CD4-positive, alpha-beta T cell (primary cell): ENCODE results near the gene SLC44A5. TPM values are rescaled to one million over a fixed set of nuclear protein-coding genes. Genes with fewer than 3 reads are reported as not detected.
"Not testable (repeated sequence)": the region's sequence is repeated elsewhere in the genome, so short reads cannot be mapped to it uniquely, and the experiment has no call there.

Experiments used
- ATAC-seq: fragments of 200-7000 bp; cut with Tn5 transposase; one replicate; pipeline ENCODE4 v1.10.0; 2022; ENCODE audit warnings: mild to moderate bottlenecking; ENCODE audit not compliant: poor library complexity
- CTCF ChIA-PET: fragments of 350-600 bp; sonication (Branson Sonifier 250); formaldehyde crosslinking; loops from one replicate; lab custom pipeline; 2021; ENCODE audit warnings: antibody characterized with exemption, inconsistent platforms; lab: Charles Lee
- POLR2A ChIA-PET: fragments of 350-600 bp; sonication (Branson Sonifier 250); formaldehyde crosslinking; loops from one replicate; lab custom pipeline; 2021; ENCODE audit warnings: antibody characterized with exemption, inconsistent platforms; lab: Charles Lee
- DNase-seq, 14 experiments: peaks; one replicate each; pipeline ENCODE4 v3.0.0-alpha.2; 2013 to 2020; ENCODE audit warnings: mixed read lengths in 2 of 14
- H3K27ac ChIP-seq, 2 donors: one replicate each; pipeline versions ENCODE4 v1.5.1 to v1.7.0; 2013; ENCODE audit warnings: low read length in 2 of 2, low read depth in 1 of 2, mild to moderate bottlenecking in 1 of 2
- H3K27me3 ChIP-seq, 2 experiments: 1 replicate in 1 of 2; 2 replicates in 1 of 2; pipeline versions ENCODE4 v1.6.1 to v1.7.0; 2013; ENCODE audit warnings: low read length in 2 of 2, control low read depth in 1 of 2, mild to moderate bottlenecking in 1 of 2, moderate library complexity in 1 of 2; ENCODE audit not compliant: insufficient read depth in 2 of 2, control insufficient read depth in 1 of 2
- H3K36me3 ChIP-seq: one replicate; pipeline ENCODE4 v1.6.1; 2013; ENCODE audit warnings: low read length, control low read depth; ENCODE audit not compliant: insufficient read depth
- H3K4me1 ChIP-seq: one replicate; pipeline ENCODE4 v1.6.1; 2013; ENCODE audit warnings: low read length, control low read depth; ENCODE audit not compliant: insufficient read depth
- H3K4me3 ChIP-seq: one replicate; pipeline ENCODE4 v1.5.1; 2013; ENCODE audit warnings: mild to moderate bottlenecking, low read length, moderate library complexity
- H3K9me3 ChIP-seq, 2 experiments: 1 replicate in 1 of 2; 2 replicates in 1 of 2; pipeline versions ENCODE4 v1.6.1 to v1.7.0; 2013; ENCODE audit warnings: low read length in 2 of 2, mild to moderate bottlenecking in 2 of 2, control low read depth in 1 of 2, moderate library complexity in 1 of 2; ENCODE audit not compliant: control insufficient read depth in 1 of 2, insufficient read depth in 1 of 2
- H3K27ac Mint-ChIP-seq: one replicate; pipeline ENCODE4 v1.8.0; 2020; ENCODE audit warnings: mixed read lengths
- H3K27me3 Mint-ChIP-seq: one replicate; pipeline ENCODE4 v1.8.0; 2021; ENCODE audit warnings: mixed read lengths
- H3K36me3 Mint-ChIP-seq: one replicate; pipeline ENCODE4 v1.8.0; 2021; ENCODE audit warnings: low read depth, mixed read lengths
- H3K4me1 Mint-ChIP-seq: one replicate; pipeline ENCODE4 v1.8.0; 2021; ENCODE audit warnings: low read depth, mixed read lengths
- H3K4me3 Mint-ChIP-seq: one replicate; pipeline ENCODE4 v1.8.0; 2020; ENCODE audit warnings: mild to moderate bottlenecking, mixed read lengths
- H3K9me3 Mint-ChIP-seq: one replicate; pipeline ENCODE4 v1.8.0; 2020; ENCODE audit warnings: mixed read lengths
- intact Hi-C, 2 experiments: fragments of 100-400 bp; cut with DNase I in 1 of 2; cut with micrococcal nuclease in 1 of 2; formaldehyde crosslinking; loops; one replicate each; pipeline versions ENCODE4 v1.15.1 to v1.9.0; 2023 to 2025; cut with DNase I, micrococcal nuclease
- total RNA-seq, 174 experiments: library from RNA in 2 of 174; stranded (reverse) in 2 of 174; gene quantifications; one replicate each; pipeline ENCODE4 v1.2.3 and lab custom pipeline; 2021 to 2026
- TF ChIP-seq, protein P1 (sequence below): fragments of 200-600 bp; IDR thresholded peaks from one replicate; pipeline ENCODE4 v1.8.0; 2022; ENCODE audit warnings: antibody characterized with exemption, mild to moderate bottlenecking

The SLC44A5 gene
- total RNA-seq, 2 experiments from 2014 or later, result not detected

DNA sequence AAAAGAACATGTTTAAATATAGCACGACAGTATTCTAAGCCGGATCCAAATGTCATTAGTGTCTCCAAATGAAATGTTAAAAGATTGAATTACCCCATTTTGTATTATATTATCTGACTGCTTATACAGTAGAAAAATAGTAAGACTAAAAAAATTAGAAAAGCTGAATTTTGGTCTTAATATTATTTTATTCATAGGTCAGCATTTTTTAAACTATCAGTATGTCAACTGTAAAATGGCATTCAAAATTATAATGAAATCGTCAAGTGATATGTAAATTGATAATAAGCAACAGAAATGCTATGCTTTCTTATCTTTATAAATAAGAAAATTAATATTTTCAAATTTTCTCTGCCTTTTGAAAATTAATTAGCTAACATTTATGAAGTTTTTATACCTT lies 16.6 kb downstream of the SLC44A5 start:
- ATAC-seq, result no peak
- Mint-ChIP-seq H3K4me1 (no peaks in the 10 kb centered on the region), H3K27me3 (peaks cover 21% of the 10 kb centered on the region), H3K36me3 (no peaks in the 10 kb centered on the region), H3K27ac (no peak overlapping the region), H3K4me3 (no peak overlapping the region), H3K9me3 (no peaks in the 10 kb centered on the region)
- H3K27me3 ChIP-seq, result peaks cover 5% of the 10 kb centered on the region in 2 experiments
- TF ChIP-seq, protein P1, sequence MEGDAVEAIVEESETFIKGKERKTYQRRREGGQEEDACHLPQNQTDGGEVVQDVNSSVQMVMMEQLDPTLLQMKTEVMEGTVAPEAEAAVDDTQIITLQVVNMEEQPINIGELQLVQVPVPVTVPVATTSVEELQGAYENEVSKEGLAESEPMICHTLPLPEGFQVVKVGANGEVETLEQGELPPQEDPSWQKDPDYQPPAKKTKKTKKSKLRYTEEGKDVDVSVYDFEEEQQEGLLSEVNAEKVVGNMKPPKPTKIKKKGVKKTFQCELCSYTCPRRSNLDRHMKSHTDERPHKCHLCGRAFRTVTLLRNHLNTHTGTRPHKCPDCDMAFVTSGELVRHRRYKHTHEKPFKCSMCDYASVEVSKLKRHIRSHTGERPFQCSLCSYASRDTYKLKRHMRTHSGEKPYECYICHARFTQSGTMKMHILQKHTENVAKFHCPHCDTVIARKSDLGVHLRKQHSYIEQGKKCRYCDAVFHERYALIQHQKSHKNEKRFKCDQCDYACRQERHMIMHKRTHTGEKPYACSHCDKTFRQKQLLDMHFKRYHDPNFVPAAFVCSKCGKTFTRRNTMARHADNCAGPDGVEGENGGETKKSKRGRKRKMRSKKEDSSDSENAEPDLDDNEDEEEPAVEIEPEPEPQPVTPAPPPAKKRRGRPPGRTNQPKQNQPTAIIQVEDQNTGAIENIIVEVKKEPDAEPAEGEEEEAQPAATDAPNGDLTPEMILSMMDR, result no peak
- intact Hi-C loops, result no loop called here
- no peak for DNase-seq
- ChIA-PET CTCF (no interaction called here), POLR2A (no interaction called here)
- no peaks in the 10 kb centered on the region for H3K4me1 ChIP-seq
- no peaks in the 10 kb centered on the region for H3K36me3 ChIP-seq
- H3K9me3 ChIP-seq, result no peaks in the 10 kb centered on the region
- no peak overlapping the region for H3K27ac ChIP-seq
- H3K4me3 ChIP-seq, result no peak overlapping the region

GRCh38 chr1:75593457-75593856 lies 17.5 kb downstream of the SLC44A5 start:
- H3K27me3 ChIP-seq, intact Hi-C loops, H3K27ac Mint-ChIP-seq, POLR2A ChIA-PET, ATAC-seq, H3K36me3 Mint-ChIP-seq, CTCF ChIA-PET, H3K36me3 ChIP-seq, H3K4me3 ChIP-seq, H3K9me3 ChIP-seq, H3K27ac ChIP-seq, H3K9me3 Mint-ChIP-seq, H3K4me1 ChIP-seq, H3K4me3 Mint-ChIP-seq, DNase-seq, H3K4me1 Mint-ChIP-seq: not testable (repeated sequence)
- H3K27me3 Mint-ChIP-seq, result peaks cover 21% of the 10 kb centered on the region

DNA sequence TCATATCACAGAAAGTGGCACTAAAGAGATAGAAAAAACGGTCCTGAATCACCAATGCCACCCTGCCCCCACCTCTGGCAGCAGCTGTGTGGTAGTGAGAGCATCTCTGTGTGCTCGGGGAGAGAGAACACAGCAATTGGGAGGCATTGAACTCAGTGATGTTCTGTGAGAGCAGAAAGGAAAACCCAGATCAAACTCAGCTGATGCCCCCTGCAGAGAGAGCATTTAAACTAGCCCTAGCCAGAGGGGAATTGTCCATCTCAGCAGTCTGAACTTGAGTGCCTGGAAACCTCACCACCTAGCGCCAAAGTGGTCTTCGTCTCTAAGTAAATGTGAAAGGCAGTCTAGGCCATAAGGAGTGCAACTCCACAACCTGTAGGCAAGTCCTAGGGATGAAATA lies 21.3 kb downstream of the SLC44A5 start:
- ATAC-seq (no peak), DNase-seq (no peak)
- H3K36me3 ChIP-seq, result no peaks in the 10 kb centered on the region
- no peaks in the 10 kb centered on the region for H3K9me3 Mint-ChIP-seq
- H3K27me3 ChIP-seq, result peaks cover 5% of the 10 kb centered on the region in 2 experiments
- ChIA-PET CTCF (no interaction called here), POLR2A (no interaction called here)
- H3K27ac ChIP-seq, result no peak overlapping the region
- no peaks in the 10 kb centered on the region for H3K4me1 Mint-ChIP-seq
- no peaks in the 10 kb centered on the region for H3K9me3 ChIP-seq
- no peak overlapping the region for H3K27ac Mint-ChIP-seq
- intact Hi-C loops, result no loop called here
- TF ChIP-seq, protein P1, result no peak
- no peaks in the 10 kb centered on the region for H3K4me1 ChIP-seq
- no peak overlapping the region for H3K4me3 ChIP-seq
- no peaks in the 10 kb centered on the region for H3K36me3 Mint-ChIP-seq
- peaks cover 17% of the 10 kb centered on the region for H3K27me3 Mint-ChIP-seq
- no peak overlapping the region for H3K4me3 Mint-ChIP-seq

DNA sequence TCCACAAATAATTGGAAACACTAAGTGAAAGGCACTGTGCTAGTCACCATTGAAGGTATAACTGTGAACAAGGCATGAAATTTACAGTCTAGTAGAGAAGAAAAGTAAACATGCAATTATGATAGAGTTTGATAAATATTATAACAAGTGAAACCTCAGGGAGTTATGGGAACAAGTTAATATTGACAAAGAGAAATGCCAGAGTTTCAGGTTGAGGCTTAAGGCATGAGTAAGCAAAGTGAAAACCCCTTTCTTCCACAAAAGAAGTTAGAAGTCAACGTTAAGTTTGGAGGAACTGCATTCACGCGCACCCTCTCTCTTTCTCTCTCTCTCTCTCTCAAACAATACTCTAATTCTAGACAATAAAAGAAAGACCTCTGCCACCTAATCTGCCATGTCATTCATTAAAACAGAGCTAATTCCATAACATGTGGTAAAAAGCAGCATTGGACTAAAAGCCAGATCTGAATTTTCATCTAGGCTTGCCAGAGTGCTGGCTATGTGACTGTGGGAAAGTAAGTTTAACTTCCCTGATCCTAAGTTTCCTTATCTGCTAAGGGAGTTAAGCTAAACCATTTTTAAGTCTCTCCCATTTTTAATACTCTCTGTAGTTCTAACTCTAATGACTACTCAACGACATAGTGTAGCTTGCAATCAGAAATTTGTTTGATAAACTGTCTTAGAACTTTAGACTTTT lies 22.0 kb downstream of the SLC44A5 start:
- Histone ChIP-seq H3K4me3 (no peak overlapping the region), H3K4me1 (no peaks in the 10 kb centered on the region), H3K27ac (no peak overlapping the region), H3K27me3 (peaks cover 5% of the 10 kb centered on the region in 2 experiments), H3K9me3 (no peaks in the 10 kb centered on the region), H3K36me3 (no peaks in the 10 kb centered on the region)
- no peak overlapping the region for H3K27ac Mint-ChIP-seq
- H3K4me1 Mint-ChIP-seq, result no peaks in the 10 kb centered on the region
- DNase-seq, result no peak
- intact Hi-C loops, result no loop called here
- ATAC-seq, result no peak
- peaks cover 20% of the 10 kb centered on the region for H3K27me3 Mint-ChIP-seq
- H3K9me3 Mint-ChIP-seq, result no peaks in the 10 kb centered on the region
- no peak overlapping the region for H3K4me3 Mint-ChIP-seq
- TF ChIP-seq, protein P1, result no peak
- ChIA-PET CTCF (no interaction called here), POLR2A (no interaction called here)
- H3K36me3 Mint-ChIP-seq, result no peaks in the 10 kb centered on the region
